ENCODE data around the gene DDR2. TPM values are rescaled to one million over a fixed set of nuclear protein-coding genes. Genes with fewer than 3 reads are reported as not detected.

The DDR2 gene
- total RNA-seq, 1 donor from 2014 or later = 1.1 TPM

- peak overlapping the region; percentile 38 for H3K27ac Mint-ChIP-seq
- peaks cover 10% of the 10 kb centered on the region for H3K36me3 Mint-ChIP-seq (ENCODE audit: low read depth)
- H3K9me3 Mint-ChIP-seq = peaks cover 36% of the 10 kb centered on the region
- intact Hi-C loops (cut with micrococcal nuclease) = loop anchor here (1.0 kb wide), 1 partner anchor 12 kb away; no protein-coding TSS in a partner anchor
- H3K27me3 Mint-ChIP-seq (ENCODE audit: low read depth) = peaks cover 11% of the 10 kb centered on the region
- H3K4me3 Mint-ChIP-seq (ENCODE audit: low read depth) = no peak overlapping the region
- DNase-seq (ENCODE audit: low spot score) = no peak
- H3K4me1 Mint-ChIP-seq (ENCODE audit: low read depth) = peaks cover 21% of the 10 kb centered on the region
Observed at GRCh38 chr1:162835157-162835899, 203.1 kb downstream of the DDR2 start.

Other genes with a start within 250 kb of the DDR2 start
- gene SH2D1B, start 220.3 kb upstream of the DDR2 start, total RNA-seq = 0.84 and 1.0 TPM in 2 replicates
- gene UHMK1, start 134.6 kb upstream of the DDR2 start, total RNA-seq = 56.3 and 56.7 TPM in 2 replicates
- gene UAP1, start 70.7 kb upstream of the DDR2 start, total RNA-seq = 50.4 and 54.7 TPM in 2 replicates
- gene HSD17B7, start 158.2 kb downstream of the DDR2 start, total RNA-seq = 35.2 and 38.6 TPM in 2 replicates
- not detected in 2 replicates for gene CCDC190, start 228.7 kb downstream of the DDR2 start, total RNA-seq